GM23248 (cell line): ENCODE measurements around the gene NXT1.

Experiments
- EZH2 ChIP-seq: fragments of 200-600 bp; sonication (generic); IDR thresholded peaks from 2 replicates; pipeline ENCODE4 v1.6.1; 2018; ENCODE audit warnings: antibody characterized with exemption, mild to moderate bottlenecking; ENCODE audit not compliant: insufficient read depth, poor library complexity, severe bottlenecking
- EZH2phosphoT487 ChIP-seq: fragments of 200-600 bp; sonication (generic); IDR thresholded peaks from 2 replicates; pipeline ENCODE4 v1.6.1; 2018; ENCODE audit warnings: antibody characterized with exemption, moderate library complexity, mild to moderate bottlenecking, low read depth; ENCODE audit not compliant: insufficient read depth

GRCh38 chr20:23305098-23305497, 45.5 kb upstream of the NXT1 start:
- TF ChIP-seq EZH2phosphoT487 (no peak), EZH2 (no peak)
